Caco-2 (cell line): ENCODE measurements around the gene PLIN4. TPM values are rescaled to one million over a fixed set of nuclear protein-coding genes. Genes with fewer than 3 reads are reported as not detected.
"Not testable (repeated sequence)": the region's sequence is repeated elsewhere in the genome, so short reads cannot be mapped to it uniquely, and the experiment has no call there.

ENCODE experiments used
- BruUV-seq: library from RNA; stranded (reverse); fragments of 400-500 nt; replicated peaks from 2 replicates; lab custom pipeline; 2021; lab: Mats Ljungman, UMichigan
- CTCF ChIA-PET: fragments of 300-600 bp; sonication (Branson Sonifier 250); formaldehyde crosslinking; loops from one replicate; lab custom pipeline; 2022; ENCODE audit warnings: antibody characterized with exemption; lab: Charles Lee
- POLR2A ChIA-PET: fragments of 300-600 bp; sonication (Branson Sonifier 250); formaldehyde crosslinking; loops from one replicate; lab custom pipeline; 2022; ENCODE audit warnings: antibody characterized with exemption; lab: Charles Lee
- DNase-seq, 2 experiments: peaks; one replicate each; pipeline versions ENCODE4 v3.0.0 to v3.0.0-alpha.2; 2020 to 2022
- H3K27me3 ChIP-seq: replicated peaks from 2 replicates; pipeline ENCODE4 v1.6.0; 2011; ENCODE audit warnings: low read length; ENCODE audit not compliant: control insufficient read depth, insufficient read depth
- H3K36me3 ChIP-seq: 2 replicates; pipeline ENCODE4 v1.5.1; 2011; ENCODE audit warnings: low read length; ENCODE audit not compliant: control insufficient read depth, insufficient read depth
- H3K4me1 ChIP-seq: fragments of 250-450 bp; sonication (Bioruptor Pico); 2 replicates; pipeline ENCODE4 v1.5.1; 2020; ENCODE audit warnings: mild to moderate bottlenecking
- H3K4me3 ChIP-seq: 2 replicates; pipeline ENCODE4 v1.5.1; 2011; ENCODE audit warnings: low read depth, mild to moderate bottlenecking, control low read depth, low read length
- H3K9me3 ChIP-seq: fragments of 250-450 bp; sonication (Bioruptor Pico); 2 replicates; pipeline ENCODE4 v1.5.1; 2020; ENCODE audit warnings: mild to moderate bottlenecking, moderate library complexity
- H3K27ac Mint-ChIP-seq: one replicate; pipeline ENCODE4 v1.8.0; 2022; ENCODE audit warnings: mixed read lengths; ENCODE audit not compliant: unreplicated experiment
- H3K27me3 Mint-ChIP-seq: one replicate; pipeline ENCODE4 v1.8.0; 2022; ENCODE audit warnings: mixed read lengths; ENCODE audit not compliant: insufficient read depth, unreplicated experiment
- H3K36me3 Mint-ChIP-seq: one replicate; pipeline ENCODE4 v1.8.0; 2022; ENCODE audit warnings: mild to moderate bottlenecking, mixed read lengths; ENCODE audit not compliant: insufficient read depth, unreplicated experiment
- H3K4me1 Mint-ChIP-seq: one replicate; pipeline ENCODE4 v1.8.0; 2022; ENCODE audit warnings: low read depth, mixed read lengths; ENCODE audit not compliant: unreplicated experiment
- H3K4me3 Mint-ChIP-seq: one replicate; pipeline ENCODE4 v1.8.0; 2022; ENCODE audit warnings: mild to moderate bottlenecking, moderate library complexity, mixed read lengths; ENCODE audit not compliant: unreplicated experiment
- H3K9me3 Mint-ChIP-seq: one replicate; pipeline ENCODE4 v1.8.0; 2022; ENCODE audit warnings: mixed read lengths; ENCODE audit not compliant: unreplicated experiment
- intact Hi-C: fragments of 100-400 bp; cut with micrococcal nuclease; formaldehyde crosslinking; loops from one replicate; pipeline ENCODE4 v1.10.0; 2022; ENCODE audit not compliant: unreplicated experiment
- total RNA-seq: library from RNA; stranded (reverse); gene quantifications from 2 replicates; pipeline ENCODE4 v1.2.3, GENCODE V29; 2022
- TF ChIP-seq, protein P1 (sequence below), 2 experiments: fragments of 200-600 bp in 1 of 2; IDR thresholded peaks; 1 replicate in 1 of 2; 2 replicates in 1 of 2; pipeline versions ENCODE4 v1.5.1 to v1.8.0; 2011 to 2022; ENCODE audit warnings: antibody characterized with exemption in 1 of 2, control low read depth in 1 of 2, inconsistent platforms in 1 of 2, low read depth in 1 of 2, low read length in 1 of 2, mild to moderate bottlenecking in 1 of 2, moderate library complexity in 1 of 2; ENCODE audit not compliant: insufficient read depth in 1 of 2, severe bottlenecking in 1 of 2, unreplicated experiment in 1 of 2

The PLIN4 gene
- total RNA-seq, 1 experiment from 2014 or later: 0.09 TPM

DNA sequence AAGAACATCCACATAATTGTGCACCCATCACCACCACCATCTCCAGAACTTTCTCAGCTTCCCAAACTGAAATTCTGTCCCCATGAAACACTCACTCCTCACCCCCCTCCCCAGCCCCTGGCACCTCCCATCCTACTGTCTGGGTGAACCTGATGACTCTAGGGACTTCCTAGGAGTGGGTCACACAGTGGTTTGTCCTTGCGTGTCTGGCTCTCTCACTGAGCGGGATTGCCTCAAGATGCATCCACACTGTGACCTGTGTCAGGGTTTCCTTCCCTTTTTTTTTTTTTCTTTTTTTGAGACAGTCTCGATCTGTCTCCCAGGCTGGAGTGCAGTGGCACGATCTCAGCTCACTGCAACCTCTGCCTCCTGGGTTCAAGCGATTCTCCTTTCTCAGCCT, 45.3 kb upstream of the PLIN4 start:
- H3K27ac Mint-ChIP-seq, H3K9me3 Mint-ChIP-seq: not testable (repeated sequence)

DNA sequence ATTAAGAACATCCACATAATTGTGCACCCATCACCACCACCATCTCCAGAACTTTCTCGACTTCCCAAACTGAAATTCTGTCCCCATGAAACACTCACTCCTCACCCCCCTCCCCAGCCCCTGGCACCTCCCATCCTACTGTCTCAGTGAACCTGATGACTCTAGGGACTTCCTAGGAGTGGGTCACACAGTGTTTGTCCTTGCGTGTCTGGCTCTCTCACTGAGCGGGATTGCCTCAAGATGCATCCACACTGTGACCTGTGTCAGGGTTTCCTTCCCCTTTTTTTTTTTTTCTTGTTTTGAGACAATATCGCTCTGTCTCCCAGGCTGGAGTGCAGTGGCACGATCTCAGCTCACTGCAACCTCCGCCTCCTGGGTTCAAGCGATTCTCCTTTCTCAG, 43.8 kb upstream of the PLIN4 start:
- H3K4me1 ChIP-seq, BruUV-seq, H3K9me3 Mint-ChIP-seq, DNase-seq, H3K27me3 ChIP-seq, H3K9me3 ChIP-seq, H3K36me3 Mint-ChIP-seq, H3K27ac Mint-ChIP-seq, POLR2A ChIA-PET, H3K4me3 Mint-ChIP-seq, CTCF ChIA-PET, intact Hi-C loops, H3K27me3 Mint-ChIP-seq, H3K4me1 Mint-ChIP-seq, H3K36me3 ChIP-seq, H3K4me3 ChIP-seq: not testable (repeated sequence)

More for the DNA sequence above, 45.3 kb upstream of the PLIN4 start:
- H3K36me3 ChIP-seq, DNase-seq, H3K36me3 Mint-ChIP-seq, H3K4me1 ChIP-seq, H3K4me3 Mint-ChIP-seq, H3K27me3 ChIP-seq, H3K4me3 ChIP-seq, intact Hi-C loops, H3K9me3 ChIP-seq, H3K4me1 Mint-ChIP-seq, POLR2A ChIA-PET, H3K27me3 Mint-ChIP-seq, BruUV-seq, CTCF ChIA-PET: not testable (repeated sequence)

DNA sequence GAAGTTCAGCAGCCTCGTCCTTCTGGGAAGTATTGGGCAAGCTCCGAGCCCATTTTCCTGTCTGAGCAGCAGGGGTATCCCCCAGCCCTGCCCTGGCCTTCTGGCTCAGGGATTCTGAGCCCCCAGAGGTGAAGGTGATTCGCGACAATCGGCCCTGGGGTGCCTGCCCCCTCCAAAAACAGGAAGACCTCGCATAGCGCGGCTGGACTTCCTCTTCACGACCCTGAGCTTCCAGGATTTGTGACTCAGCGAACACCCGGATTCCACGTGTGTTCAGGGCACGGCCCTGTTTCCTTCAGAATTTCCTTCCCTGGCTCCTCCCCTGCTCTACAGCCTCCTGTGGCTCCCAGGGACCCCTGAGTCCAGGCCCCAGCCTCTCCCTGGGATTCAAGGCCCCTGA, 41.3 kb upstream of the PLIN4 start, which contains the start of gene SEMA6B:
Gene SEMA6B (minus strand): TSS at position 116 of the 400 bp plus-strand sequence. CDS start 1,227 bp downstream, outside the sequence.
- no peaks in the 10 kb centered on the region for H3K9me3 ChIP-seq
- no peaks in the 10 kb centered on the region for H3K36me3 ChIP-seq
- no peak within 1 kb of the TSS for H3K4me3 ChIP-seq
- Mint-ChIP-seq H3K4me3 (no peak within 1 kb of the TSS), H3K4me1 (peaks cover 7% of the 10 kb centered on the region), H3K36me3 (peaks cover 5% of the 10 kb centered on the region), H3K27ac (no peak within 1 kb of the TSS), H3K27me3 (no peaks in the 10 kb centered on the region), H3K9me3 (no peaks in the 10 kb centered on the region)
- ChIA-PET POLR2A (no interaction called here), CTCF (no interaction called here)
- intact Hi-C loops: no loop called here
- H3K27me3 ChIP-seq: no peaks in the 10 kb centered on the region
- BruUV-seq: no TSS peak
- peaks cover 11% of the 10 kb centered on the region; the same call in 1 of the 2 replicates for H3K4me1 ChIP-seq
- TF ChIP-seq, protein P1, sequence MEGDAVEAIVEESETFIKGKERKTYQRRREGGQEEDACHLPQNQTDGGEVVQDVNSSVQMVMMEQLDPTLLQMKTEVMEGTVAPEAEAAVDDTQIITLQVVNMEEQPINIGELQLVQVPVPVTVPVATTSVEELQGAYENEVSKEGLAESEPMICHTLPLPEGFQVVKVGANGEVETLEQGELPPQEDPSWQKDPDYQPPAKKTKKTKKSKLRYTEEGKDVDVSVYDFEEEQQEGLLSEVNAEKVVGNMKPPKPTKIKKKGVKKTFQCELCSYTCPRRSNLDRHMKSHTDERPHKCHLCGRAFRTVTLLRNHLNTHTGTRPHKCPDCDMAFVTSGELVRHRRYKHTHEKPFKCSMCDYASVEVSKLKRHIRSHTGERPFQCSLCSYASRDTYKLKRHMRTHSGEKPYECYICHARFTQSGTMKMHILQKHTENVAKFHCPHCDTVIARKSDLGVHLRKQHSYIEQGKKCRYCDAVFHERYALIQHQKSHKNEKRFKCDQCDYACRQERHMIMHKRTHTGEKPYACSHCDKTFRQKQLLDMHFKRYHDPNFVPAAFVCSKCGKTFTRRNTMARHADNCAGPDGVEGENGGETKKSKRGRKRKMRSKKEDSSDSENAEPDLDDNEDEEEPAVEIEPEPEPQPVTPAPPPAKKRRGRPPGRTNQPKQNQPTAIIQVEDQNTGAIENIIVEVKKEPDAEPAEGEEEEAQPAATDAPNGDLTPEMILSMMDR (IDR thresholded peaks at IDR 0.05; ENCODE audit: insufficient read depth in 1 of 2, low read depth in 1 of 2, low read length in 1 of 2, severe bottlenecking in 1 of 2, unreplicated experiment in 1 of 2): no peak
- no peak for DNase-seq

DNA sequence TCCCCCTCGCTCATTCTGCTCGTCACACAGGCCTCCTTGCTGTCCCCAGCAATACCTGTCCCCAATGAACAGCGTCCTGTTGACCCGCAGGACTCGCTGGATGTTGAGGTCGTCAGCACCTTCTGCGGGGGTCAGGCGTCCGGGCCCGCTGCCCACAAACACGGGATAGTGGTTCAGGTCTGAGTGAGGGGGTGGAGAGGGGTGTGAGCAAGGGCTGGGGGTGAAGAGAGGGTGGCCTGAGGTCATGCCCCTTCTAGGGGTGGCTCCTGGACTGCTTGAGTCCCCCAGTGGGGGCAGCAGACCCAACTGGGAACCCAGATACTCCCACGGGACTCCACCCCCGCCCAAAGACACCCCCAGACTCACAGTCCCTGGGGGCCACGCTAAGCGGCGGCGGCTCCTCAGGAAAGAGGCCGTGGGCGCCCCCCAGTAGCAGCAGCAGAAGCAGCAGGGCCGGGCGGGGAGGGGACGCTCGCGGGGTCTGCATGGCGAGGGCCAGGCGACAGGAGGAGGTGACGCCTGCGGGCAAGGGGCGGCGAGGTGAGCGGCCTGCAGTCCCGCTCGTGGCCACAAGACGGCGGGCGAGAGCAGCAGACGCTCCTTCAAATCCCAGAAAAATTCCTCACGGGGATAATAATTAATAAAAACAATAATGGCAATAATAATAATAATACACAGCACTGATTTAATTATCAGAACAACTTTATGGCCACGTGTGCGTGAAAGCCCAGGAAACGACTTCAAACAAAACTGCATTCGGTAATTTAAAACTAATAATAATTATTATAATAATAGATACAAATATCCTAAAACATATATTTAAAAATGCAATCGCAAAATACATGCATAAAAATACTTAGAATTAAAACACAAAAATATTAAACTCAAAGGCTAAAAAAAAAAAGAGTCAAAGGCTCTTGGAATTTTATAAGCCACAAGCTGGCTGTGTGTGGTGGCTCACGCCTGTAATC, 40.0 kb upstream of the PLIN4 start:
- no peaks in the 10 kb centered on the region for H3K9me3 ChIP-seq
- Mint-ChIP-seq H3K36me3 (peaks cover 5% of the 10 kb centered on the region), H3K27ac (no peak overlapping the region), H3K27me3 (peaks cover 4% of the 10 kb centered on the region), H3K4me1 (peaks cover 7% of the 10 kb centered on the region), H3K9me3 (peaks cover 3% of the 10 kb centered on the region), H3K4me3 (peak overlapping the region; percentile 62)
- H3K36me3 ChIP-seq: no peaks in the 10 kb centered on the region
- H3K4me1 ChIP-seq: peaks cover 11% of the 10 kb centered on the region; the same call in 1 of the 2 replicates
- H3K27me3 ChIP-seq: no peaks in the 10 kb centered on the region
- no TSS peak for BruUV-seq
- ChIA-PET POLR2A (no interaction called here), CTCF (no interaction called here)
- DNase-seq: peak; percentile 56 to 70
- TF ChIP-seq, protein P1 (IDR thresholded peaks at IDR 0.05; ENCODE audit: insufficient read depth in 1 of 2, low read depth in 1 of 2, low read length in 1 of 2, severe bottlenecking in 1 of 2, unreplicated experiment in 1 of 2): peak; percentile 92 to 96
- no peak overlapping the region for H3K4me3 ChIP-seq
- intact Hi-C loops: loop anchor here (2.0 kb wide), 1 partner anchor 79 kb away; no protein-coding TSS in a partner anchor
